GM19025 (cell line): ENCODE results near the gene KIF9.
"Not testable (repeated sequence)": the region's sequence is repeated elsewhere in the genome, so short reads cannot be mapped to it uniquely, and the experiment has no call there.

Source experiments
- ATAC-seq: cut with Tn5 transposase; IDR thresholded peaks from one replicate; pipeline ENCODE4 v1.9.1; 2021; ENCODE audit warnings: mild to moderate bottlenecking, low read depth, moderate library complexity; ENCODE audit not compliant: unreplicated experiment

Gene KIF9

DNA sequence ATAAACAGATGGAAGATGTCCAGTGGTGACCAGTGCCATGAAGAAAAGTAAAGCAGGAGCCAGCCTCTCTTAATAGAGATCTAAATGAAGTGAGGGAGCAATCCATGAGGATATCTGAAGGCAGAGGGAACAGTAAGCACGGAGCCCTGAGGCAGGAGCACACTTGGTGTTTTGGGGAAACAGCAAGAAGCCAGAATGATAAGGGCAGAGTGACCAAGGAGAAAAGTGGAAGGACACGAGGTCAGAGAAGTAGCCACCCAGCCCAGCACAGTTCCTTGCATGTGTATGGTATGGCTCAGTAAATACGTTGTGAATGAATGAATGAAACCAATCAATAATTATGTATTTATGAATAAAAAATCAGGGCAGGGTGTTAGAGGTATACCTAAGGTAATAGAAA lies 11.8 kb upstream of the KIF9 start:
- no peak for ATAC-seq

GRCh38 chr3:47293822-47294221 lies 11.2 kb upstream of the KIF9 start:
- ATAC-seq: no peak

DNA sequence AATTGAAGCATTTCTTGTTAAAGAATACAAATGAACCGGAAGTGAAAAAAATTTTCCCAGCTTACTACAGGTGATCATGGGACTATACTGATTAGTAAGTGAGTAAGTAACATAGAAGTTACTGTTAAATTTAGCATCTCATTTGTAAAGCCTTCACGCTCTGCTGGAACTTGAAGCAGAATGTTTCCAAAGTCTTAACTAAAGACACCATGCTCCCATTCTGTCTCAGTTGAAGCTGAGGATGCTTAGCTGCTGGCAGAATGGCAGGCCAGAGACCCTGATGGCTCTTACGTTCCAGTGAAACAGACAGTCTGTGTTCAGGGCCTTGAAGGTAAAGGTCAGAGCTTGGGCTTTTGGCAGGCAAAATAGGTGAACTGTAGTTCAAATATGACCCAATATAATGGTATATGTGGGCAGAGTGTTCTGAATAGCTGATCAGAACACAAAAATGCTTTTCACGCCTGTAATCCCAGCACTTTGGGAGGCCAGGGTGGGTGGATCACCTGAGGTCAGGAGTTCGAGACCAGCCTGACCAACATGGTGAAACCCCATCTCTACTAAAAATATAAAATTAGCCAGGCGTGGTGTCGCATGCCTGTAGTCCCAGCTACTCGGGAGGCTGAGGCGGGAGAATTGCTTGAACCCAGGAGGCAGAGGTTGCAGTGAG lies 9.3 kb upstream of the KIF9 start:
- ATAC-seq: not testable (repeated sequence)

DNA sequence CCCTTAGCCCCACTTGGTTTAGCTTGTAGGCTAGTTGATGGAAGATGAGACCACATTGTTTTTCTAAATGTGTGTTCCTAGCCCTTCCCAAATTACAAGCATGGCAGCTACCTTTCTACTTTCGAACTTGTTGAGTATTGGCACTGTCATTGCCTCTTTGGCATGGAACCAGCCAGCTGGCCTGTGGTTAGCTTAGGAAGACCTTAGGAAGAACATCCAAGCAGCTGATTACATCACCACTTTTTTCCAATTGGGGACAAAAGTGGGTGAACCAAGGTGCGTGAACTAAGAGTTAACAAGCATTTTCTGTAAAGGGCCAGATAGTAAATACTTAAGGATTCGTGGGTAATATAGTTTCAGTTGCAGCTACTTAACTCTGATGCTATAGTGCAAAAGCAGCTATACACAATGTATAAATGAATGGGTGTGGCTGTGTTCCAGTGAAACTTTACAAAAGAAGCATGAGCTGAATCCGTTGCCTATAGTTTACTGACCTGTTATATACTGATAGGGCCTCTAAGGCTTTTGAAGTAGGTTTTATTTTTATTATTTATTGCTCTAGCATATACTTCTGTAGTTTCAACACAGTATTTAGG lies 8.7 kb upstream of the KIF9 start:
- ATAC-seq: no peak

DNA sequence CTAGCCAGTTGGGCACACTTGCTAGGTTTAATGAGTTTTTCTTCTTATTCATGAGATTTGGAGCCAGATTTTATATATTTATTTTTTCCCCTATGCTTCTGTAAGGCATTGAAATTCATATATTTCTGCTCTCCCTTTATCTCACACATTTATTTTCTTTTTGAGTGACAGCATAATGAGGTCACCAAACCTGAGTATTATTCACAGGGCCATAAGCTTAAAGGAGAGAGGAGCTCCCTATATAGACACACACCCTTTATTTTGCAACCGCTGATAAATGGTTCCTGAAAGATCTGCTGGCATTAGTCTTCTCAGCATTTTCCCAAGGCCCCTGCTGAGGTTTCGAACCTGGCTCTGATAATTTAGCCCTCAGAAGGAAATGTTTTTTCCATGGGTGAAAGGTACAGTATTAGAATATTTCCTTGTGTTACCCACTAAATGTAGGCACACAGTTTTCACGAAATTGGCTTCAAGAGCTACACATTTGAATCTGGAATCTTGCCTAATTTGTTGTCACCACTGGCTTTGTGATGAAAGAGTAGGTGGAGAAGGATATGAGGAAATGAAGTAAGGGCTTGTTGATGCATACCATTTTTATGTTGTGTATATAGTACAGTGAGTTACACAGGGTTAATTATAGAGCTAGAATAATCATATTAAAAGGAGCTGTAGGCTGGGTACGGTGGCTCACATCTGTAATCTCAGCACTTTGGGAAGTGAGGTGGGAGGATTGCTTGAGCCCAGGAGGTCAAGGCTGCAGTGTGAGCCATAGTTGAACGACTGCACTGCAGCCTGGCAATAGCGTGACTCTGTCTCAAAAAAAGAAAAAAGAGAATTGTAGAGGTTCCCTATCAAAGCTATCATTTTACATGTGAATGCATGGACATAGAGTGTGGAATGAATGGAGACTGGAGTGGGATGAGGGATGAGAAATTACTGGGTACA lies 6.6 kb upstream of the KIF9 start:
- no peak for ATAC-seq

DNA sequence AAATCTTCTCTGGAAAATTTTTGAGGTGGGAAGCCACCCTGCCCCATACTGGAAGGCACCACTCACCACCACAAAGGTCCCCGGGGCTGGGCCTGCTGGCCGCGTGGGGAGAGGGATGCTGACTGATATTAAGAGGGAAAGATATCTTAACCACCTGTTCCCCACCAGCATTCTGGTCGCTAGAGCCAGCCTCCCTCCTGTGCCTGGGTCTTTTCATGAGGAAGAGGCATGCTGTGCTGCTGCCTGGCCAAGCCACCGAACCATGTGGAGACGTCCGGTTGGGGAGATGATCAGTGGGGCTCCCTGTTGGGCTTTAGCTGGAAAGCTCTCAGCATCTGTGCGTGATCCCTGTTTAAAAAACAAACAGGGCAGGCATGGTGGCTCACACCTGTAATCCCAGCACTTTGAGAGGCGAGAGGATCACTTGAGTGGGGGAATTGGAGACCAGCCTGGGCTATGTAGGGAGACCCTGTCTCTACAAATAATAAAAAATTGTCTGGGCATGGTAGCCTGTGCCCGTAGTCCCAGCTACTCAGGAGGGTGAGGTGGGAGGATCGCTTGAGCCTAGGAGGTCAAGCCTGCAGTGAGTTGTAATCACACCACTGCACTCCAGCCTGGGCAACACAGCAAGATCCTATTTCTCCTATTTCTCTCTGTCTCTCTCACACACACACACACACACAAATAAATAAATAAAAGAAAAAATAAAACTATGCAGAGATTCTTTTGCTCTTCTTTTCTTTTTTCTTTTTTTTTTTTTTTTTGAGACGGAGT lies 1.2 kb upstream of the KIF9 start:
- no peak for ATAC-seq

DNA sequence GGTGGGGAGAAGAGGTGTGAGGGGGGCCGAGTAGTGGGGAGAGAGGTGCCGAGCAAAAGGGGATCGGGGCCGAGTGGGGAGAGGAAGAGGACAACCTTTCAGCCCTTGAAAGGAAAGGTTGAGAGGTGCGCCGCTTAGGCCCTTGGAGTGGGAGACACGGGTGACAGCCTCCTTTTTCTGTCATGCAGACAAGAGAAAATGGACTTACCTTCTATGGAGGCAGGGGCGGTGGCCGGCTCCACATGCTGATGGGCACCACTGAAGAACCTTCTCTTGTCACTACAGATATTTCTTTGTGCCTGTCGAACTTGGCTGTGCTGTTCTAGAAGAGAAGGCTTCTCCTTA lies 566 bp upstream of the KIF9 start:
- no peak for ATAC-seq

GRCh38 chr3:47280519-47280918 lies 2.1 kb downstream of the KIF9 start:
- ATAC-seq: no peak

DNA sequence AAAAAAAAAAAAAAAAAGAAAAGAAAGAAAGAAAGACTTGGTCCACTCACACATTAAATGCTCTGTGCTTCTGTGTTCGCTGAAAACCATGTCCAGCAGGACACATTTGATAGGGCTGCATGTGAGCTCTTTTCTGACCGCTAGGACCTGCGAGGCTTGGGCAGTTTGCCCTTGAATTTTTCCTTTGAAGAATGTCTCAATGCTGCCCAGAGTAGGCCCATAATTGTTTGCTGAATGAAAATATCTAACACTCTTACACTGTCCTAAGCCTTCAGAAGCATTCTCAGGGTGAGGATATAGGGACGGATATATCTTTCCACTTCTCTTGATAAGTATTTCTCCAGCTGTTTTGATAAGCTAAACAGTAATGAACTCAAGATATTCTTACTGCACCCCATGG lies 6.0 kb downstream of the KIF9 start:
- ATAC-seq: no peak

- ATAC-seq: no peak
These were observed 7.9 kb downstream of the KIF9 start for GRCh38 chr3:47274652-47275051.

- no peak for ATAC-seq
These were observed 9.0 kb downstream of the KIF9 start for GRCh38 chr3:47273564-47273963.

GRCh38 chr3:47270526-47270925 lies 12.1 kb downstream of the KIF9 start:
- no peak for ATAC-seq

GRCh38 chr3:47267490-47267824 lies 15.1 kb downstream of the KIF9 start:
- no peak for ATAC-seq

DNA sequence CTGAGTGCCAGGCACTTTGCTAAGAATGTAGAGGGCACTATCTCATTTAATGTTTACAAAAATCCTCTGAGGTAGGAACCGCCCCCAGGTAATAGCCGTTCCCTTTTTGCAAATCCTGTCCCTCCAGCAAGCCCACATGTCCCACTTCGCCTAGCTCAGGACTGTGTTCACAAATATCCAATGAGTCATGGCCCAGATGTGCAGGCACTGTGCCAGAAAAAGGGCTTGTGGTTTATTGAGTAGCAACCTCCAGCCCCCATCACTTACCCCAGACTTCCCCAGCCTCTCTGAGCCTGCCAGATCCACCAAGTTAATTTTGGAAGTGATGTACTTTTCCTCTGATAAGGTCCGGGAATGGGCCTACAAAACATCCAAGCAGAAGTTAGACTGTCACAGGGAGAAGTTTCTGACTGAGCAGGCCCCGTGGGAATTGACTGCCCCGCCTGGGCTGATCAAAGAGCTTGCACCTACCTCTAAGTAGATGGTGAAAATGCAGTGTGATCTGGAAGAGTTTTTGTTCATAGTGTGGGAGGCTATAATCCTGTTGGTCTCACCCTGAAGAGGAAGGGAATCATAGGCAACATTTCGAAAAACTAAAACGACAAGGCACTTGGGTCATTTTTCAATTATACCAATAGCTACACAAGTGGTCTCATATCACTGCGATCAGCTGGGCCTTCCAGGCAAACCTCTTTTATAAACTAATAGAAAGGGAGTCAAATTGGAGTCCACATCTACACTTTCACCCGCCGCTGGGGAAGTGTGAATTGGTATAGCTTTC lies 15.7 kb downstream of the KIF9 start:
- ATAC-seq: no peak

- no peak for ATAC-seq
These were observed 16.7 kb downstream of the KIF9 start for GRCh38 chr3:47265725-47266428.

- no peak for ATAC-seq
These were observed 17.6 kb downstream of the KIF9 start for GRCh38 chr3:47265008-47265407.

GRCh38 chr3:47261301-47261700 lies 21.3 kb downstream of the KIF9 start:
- ATAC-seq: no peak

DNA sequence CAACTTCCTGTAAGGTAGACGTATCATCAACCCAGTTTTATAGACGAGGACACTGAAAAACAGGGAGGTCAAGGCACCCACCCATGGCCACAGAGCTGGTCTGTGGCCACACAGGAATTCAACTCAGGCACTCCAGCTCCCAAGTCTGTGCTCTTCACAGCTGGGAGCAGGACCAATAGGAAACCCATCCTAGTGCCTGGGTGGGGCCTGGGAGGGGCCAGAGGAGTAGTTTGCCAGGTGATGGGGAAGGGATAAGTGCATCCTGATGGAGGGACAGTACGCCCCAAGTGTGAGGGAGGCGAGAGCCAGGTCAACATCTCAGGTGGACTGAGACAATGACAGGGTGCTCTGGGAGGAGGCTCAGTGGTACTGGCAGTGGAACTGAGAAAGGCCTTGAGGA lies 22.0 kb downstream of the KIF9 start:
- ATAC-seq: no peak

DNA sequence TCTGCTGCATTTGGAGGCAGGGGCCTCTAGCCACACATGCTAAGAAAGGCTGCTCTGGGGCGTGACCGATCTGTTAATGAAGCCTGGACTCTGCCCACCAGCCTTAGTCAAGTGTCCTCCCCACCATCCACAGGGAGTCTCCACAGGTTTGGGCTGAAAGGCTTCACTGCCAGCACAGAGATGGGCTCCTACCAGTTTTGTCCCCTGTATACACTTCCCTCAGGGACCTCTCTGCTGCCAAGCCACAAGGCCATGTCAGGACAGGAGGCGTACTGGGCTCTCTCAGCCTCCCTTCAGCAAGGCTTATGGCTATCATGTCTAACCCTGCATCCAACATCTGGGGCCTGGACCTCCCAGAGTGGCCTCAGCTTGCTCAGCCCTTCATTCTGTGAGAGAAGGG lies 23.5 kb downstream of the KIF9 start:
- ATAC-seq: no peak

GRCh38 chr3:47256331-47256730 lies 26.3 kb downstream of the KIF9 start:
- ATAC-seq: not testable (repeated sequence)
